HG02678 (cell line): ENCODE data around the gene ANGPT4.
"Not testable (repeated sequence)": the region's sequence is repeated elsewhere in the genome, so short reads cannot be mapped to it uniquely, and the experiment has no call there.

Source experiments
- ATAC-seq: cut with Tn5 transposase; IDR thresholded peaks from one replicate; pipeline ENCODE4 v1.9.1; 2021; ENCODE audit warnings: mild to moderate bottlenecking, moderate library complexity; ENCODE audit not compliant: unreplicated experiment

Gene ANGPT4

GRCh38 chr20:878511-879307 lies 37.4 kb downstream of the ANGPT4 start:
- ATAC-seq = no peak

GRCh38 chr20:877814-878213 lies 38.3 kb downstream of the ANGPT4 start:
- no peak for ATAC-seq

DNA sequence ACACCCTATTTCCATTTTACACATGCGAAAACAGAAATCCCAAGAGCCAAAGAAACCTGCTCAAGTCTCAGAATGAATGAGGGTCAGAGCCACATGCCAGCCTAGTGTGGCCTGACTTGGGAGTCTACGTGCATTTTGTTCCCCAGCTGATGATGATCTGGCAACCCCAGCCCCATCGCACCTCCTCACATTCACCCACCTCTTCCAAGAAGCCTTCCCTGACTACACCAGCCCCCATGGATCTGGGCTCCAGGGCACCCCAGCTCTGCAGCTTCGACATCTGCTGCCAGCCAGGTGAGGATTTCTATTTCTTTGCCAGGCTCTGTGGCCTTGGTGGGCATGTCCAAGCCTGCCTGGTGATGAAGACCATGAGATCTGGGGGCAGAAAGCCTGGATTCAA lies 41.0 kb downstream of the ANGPT4 start:
- ATAC-seq = no peak

- ATAC-seq = no peak
Observed at GRCh38 chr20:873875-874607, 42.1 kb downstream of the ANGPT4 start.

GRCh38 chr20:872855-873520 lies 43.1 kb downstream of the ANGPT4 start:
- no peak for ATAC-seq

GRCh38 chr20:871948-872347 lies 44.2 kb downstream of the ANGPT4 start:
- no peak for ATAC-seq

GRCh38 chr20:871436-871835 lies 44.7 kb downstream of the ANGPT4 start:
- ATAC-seq = no peak

- ATAC-seq = no peak
Observed at GRCh38 chr20:870758-871157, 45.4 kb downstream of the ANGPT4 start.

DNA sequence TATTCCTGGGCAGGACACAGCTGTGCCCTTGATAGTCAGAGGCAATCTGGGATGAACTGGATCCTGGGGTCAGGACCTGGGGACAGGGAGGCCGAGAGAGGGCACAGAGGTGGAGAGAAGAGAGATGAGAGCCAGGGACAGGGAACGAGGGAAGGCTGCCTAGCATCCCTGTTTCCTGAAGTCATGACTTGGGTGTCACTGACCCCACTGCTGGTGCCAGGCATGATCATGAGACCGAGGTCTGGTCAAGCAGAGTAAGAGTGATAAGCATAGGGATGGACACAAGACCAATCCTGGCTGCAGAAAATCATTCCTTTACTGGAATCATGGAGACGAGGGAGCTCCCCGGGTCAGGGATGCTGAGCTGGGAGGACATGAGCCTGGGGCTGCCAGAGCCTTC lies 46.5 kb downstream of the ANGPT4 start:
- no peak for ATAC-seq

GRCh38 chr20:868279-868678 lies 47.9 kb downstream of the ANGPT4 start:
- no peak for ATAC-seq

DNA sequence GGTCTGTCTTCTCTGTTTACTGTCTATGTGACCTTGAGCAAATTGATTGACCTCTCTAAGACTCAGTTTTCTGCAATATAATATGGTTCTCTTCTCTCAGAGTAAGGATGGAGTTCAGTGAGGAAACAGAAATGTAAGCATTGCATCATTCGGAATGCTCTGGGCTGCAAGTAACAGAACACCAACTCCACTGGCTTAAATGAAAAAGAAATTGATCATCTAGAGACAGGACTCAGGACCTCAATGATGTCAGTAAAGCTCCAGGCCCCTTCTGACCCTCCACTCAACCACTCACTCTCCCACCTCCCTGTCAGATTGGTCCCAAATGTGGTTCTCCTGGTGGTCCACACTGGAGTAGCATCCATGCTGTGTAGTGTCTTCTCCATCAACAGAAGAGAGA lies 50.7 kb downstream of the ANGPT4 start:
- ATAC-seq = no peak

- no peak for ATAC-seq
Observed at GRCh38 chr20:860891-861290, 55.2 kb downstream of the ANGPT4 start.

GRCh38 chr20:859751-860231 lies 56.3 kb downstream of the ANGPT4 start:
- ATAC-seq = no peak

DNA sequence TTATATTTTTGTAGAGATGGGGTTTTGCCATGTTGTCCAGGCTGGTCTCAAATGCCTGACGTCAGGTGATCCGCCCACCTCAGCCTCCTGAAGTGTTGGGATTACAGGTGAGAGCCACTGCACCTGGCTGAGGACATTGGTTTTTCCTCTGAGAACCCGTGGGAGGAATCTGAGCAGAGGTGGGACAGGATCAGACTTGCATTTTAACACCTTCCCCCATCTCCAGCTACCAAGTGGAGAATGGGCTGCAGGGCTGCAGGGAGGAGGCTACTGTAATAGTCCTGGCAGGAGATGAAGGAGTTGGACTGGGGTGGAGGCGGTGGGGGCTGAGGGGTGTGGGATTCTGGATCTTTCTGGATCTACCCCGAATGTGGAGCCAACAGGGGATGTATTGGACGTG lies 58.1 kb downstream of the ANGPT4 start:
- no peak for ATAC-seq

- no peak for ATAC-seq
Observed at GRCh38 chr20:856361-856775, 59.8 kb downstream of the ANGPT4 start.

- ATAC-seq = no peak
Observed at GRCh38 chr20:855466-856360, 60.4 kb downstream of the ANGPT4 start.

DNA sequence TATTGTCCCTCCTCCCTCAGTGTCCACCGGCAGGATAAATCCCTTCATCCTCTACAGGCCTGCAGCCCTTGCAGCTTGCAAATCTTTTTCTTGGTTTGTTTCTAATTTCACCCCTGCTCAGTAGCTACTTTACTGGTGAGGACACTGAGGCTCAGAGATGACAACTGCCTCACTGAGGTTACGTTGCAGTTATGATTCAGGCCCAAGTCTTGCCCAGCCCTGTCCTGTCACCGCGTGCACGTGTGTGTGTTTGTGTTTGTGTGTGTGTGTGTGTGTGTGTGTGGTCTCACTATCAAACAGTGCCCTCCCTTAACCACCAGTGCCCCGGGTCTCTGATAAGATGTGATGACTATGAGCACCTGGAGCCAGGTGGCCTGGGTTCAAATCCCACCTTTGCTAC lies 61.5 kb downstream of the ANGPT4 start:
- ATAC-seq = no peak

- no peak for ATAC-seq
Observed at GRCh38 chr20:853406-853996, 62.6 kb downstream of the ANGPT4 start.

GRCh38 chr20:848731-849130 lies 67.4 kb downstream of the ANGPT4 start:
- not testable (repeated sequence) for ATAC-seq

DNA sequence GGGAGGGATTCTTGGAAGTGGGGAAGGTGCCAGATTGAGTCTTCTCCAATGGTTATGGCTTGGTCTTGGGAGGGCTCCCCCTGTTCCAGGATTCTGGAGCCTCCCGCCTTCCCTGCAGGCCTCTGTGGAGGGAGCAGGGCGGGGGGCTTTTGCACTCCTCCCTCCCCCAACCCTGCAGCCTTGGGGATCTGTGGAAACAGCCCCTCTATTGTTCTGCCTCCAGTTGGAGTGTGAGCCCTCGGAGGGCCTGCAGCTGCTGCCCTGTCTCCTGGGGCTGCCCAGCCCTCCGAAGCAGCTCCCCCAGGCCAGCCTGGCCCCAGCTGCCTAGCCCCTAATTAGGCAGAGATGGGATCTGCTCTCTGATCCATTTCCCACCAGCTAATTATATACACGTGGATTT lies 67.9 kb downstream of the ANGPT4 start:
- no peak for ATAC-seq
